OCI-LY7 (cell line): ENCODE data around the gene PDXDC1. TPM values are rescaled to one million over a fixed set of nuclear protein-coding genes. Genes with fewer than 3 reads are reported as not detected.

ENCODE experiments used
- BruUV-seq: library from RNA; stranded (reverse); fragments of 400-500 nt; replicated peaks from 2 replicates; lab custom pipeline; 2021; lab: Mats Ljungman, UMichigan
- CTCF ChIA-PET: fragments of 300-600 bp; sonication (Branson Sonifier 250); formaldehyde crosslinking; loops from one replicate; lab custom pipeline; 2022; ENCODE audit warnings: antibody characterized with exemption; ENCODE audit not compliant: unreplicated experiment; lab: Charles Lee
- POLR2A ChIA-PET: fragments of 300-600 bp; sonication (Branson Sonifier 250); formaldehyde crosslinking; loops from one replicate; lab custom pipeline; 2022; ENCODE audit warnings: antibody characterized with exemption; lab: Charles Lee
- DNase-seq: peaks from one replicate; pipeline ENCODE4 v3.0.0-alpha.2; 2015; ENCODE audit warnings: low spot score
- H2AFZ ChIP-seq: fragments of 200-600 bp; sonication (generic), shearing (Covaris generic); 2 replicates; pipeline ENCODE4 v1.6.1; 2014; ENCODE audit warnings: mild to moderate bottlenecking, antibody characterized with exemption, low read length, moderate library complexity
- H3K27ac ChIP-seq: fragments of 200-600 bp; sonication (generic); 2 replicates; pipeline ENCODE4 v1.5.1; 2014; ENCODE audit warnings: mixed run types, low read depth, mild to moderate bottlenecking, moderate library complexity, low read length, inconsistent platforms; ENCODE audit not compliant: poor library complexity, severe bottlenecking
- H3K36me3 ChIP-seq: fragments of 200-600 bp; sonication (generic); 2 replicates; pipeline ENCODE4 v1.6.1; 2014; ENCODE audit warnings: mild to moderate bottlenecking, antibody characterized with exemption, low read length, moderate library complexity, mixed read lengths; ENCODE audit not compliant: insufficient read depth
- H3K4me1 ChIP-seq: fragments of 200-600 bp; sonication (generic); 2 replicates; pipeline ENCODE4 v1.5.1; 2014; ENCODE audit warnings: mild to moderate bottlenecking, low read length; ENCODE audit not compliant: insufficient read depth, poor library complexity, severe bottlenecking
- H3K4me2 ChIP-seq: fragments of 200-600 bp; sonication (generic); 2 replicates; pipeline ENCODE4 v1.6.1; 2014; ENCODE audit warnings: mild to moderate bottlenecking, low read length
- H3K4me3 ChIP-seq: fragments of 200-600 bp; sonication (generic); 2 replicates; pipeline ENCODE4 v1.5.1; 2014; ENCODE audit warnings: mild to moderate bottlenecking, low read depth, low read length; ENCODE audit not compliant: poor library complexity, severe bottlenecking
- H3K79me2 ChIP-seq: fragments of 200-600 bp; sonication (generic); 2 replicates; pipeline ENCODE4 v1.6.1; 2016; ENCODE audit warnings: low read depth, mild to moderate bottlenecking, low read length, moderate library complexity, mixed read lengths; ENCODE audit not compliant: insufficient read depth
- H3K9me2 ChIP-seq: fragments of 200-600 bp; sonication (generic); 2 replicates; pipeline ENCODE4 v1.6.1; 2016; ENCODE audit warnings: mild to moderate bottlenecking, low read length, mixed read lengths; ENCODE audit not compliant: insufficient read depth
- H3K9me3 ChIP-seq: fragments of 200-600 bp; sonication (generic); 2 replicates; pipeline ENCODE4 v1.6.1; 2014; ENCODE audit warnings: mild to moderate bottlenecking, mixed run types, low read length, mixed read lengths
- H4K20me1 ChIP-seq: fragments of 200-600 bp; sonication (generic); 2 replicates; pipeline ENCODE4 v1.6.1; 2014; ENCODE audit warnings: mild to moderate bottlenecking, antibody characterized with exemption, low read length, moderate library complexity, mixed read lengths; ENCODE audit not compliant: insufficient read depth
- EZH2phosphoT487 ChIP-seq: fragments of 200-600 bp; sonication (generic); IDR thresholded peaks from 2 replicates; pipeline ENCODE4 v1.6.1; 2018; ENCODE audit warnings: low read depth, borderline replicate concordance, mild to moderate bottlenecking, mixed run types, antibody characterized with exemption, low read length, moderate library complexity, mixed read lengths
- intact Hi-C: fragments of 100-400 bp; cut with micrococcal nuclease; formaldehyde crosslinking; loops from one replicate; pipeline ENCODE4 v1.10.0; 2022; ENCODE audit not compliant: unreplicated experiment
- total RNA-seq, 2 experiments: library from RNA; depleted of rRNA in 1 of 2; stranded (reverse); fragments of >200 nt in 1 of 2; shearing (Covaris generic) in 1 of 2; gene quantifications; 2 replicates each; pipeline ENCODE4 v1.2.3, GENCODE V29; 2014 to 2022
- TF ChIP-seq, protein P1 (sequence below): fragments of 200-600 bp; sonication (generic); conservative IDR thresholded peaks from 2 replicates; pipeline ENCODE4 v1.5.1; 2014; ENCODE audit warnings: mild to moderate bottlenecking, antibody characterized with exemption, low read length, moderate library complexity, mixed read lengths

The PDXDC1 gene
- total RNA-seq, 2 experiments from 2014 or later: 43.0 to 83.3 TPM

DNA sequence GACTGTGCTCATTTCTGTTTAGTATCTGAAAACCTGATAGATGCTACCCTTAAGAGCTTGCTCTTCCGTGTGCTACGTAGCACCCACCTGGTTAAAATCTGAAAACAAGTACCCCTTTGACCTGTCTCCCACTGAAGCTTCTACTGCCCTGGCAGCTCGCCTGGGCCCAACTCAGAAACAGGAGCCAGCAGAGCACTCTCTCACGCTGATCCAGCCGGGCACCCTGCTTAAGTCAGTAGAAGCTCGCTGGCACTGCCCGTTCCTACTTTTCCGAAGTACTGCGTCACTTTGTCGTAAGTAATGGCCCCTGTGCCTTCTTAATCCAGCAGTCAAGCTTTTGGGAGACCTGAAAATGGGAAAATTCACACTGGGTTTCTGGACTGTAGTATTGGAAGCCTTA lies 62.2 kb downstream of the PDXDC1 start:
- Histone ChIP-seq H2AFZ (no peak overlapping the region), H4K20me1 (no peaks in the 10 kb centered on the region), H3K4me2 (no peak overlapping the region), H3K9me3 (no peaks in the 10 kb centered on the region), H3K4me3 (no peak overlapping the region), H3K4me1 (no peaks in the 10 kb centered on the region), H3K79me2 (no peaks in the 10 kb centered on the region), H3K36me3 (peaks cover 100% of the 10 kb centered on the region), H3K9me2 (no peaks in the 10 kb centered on the region), H3K27ac (no peak overlapping the region)
- TF ChIP-seq, protein P1, sequence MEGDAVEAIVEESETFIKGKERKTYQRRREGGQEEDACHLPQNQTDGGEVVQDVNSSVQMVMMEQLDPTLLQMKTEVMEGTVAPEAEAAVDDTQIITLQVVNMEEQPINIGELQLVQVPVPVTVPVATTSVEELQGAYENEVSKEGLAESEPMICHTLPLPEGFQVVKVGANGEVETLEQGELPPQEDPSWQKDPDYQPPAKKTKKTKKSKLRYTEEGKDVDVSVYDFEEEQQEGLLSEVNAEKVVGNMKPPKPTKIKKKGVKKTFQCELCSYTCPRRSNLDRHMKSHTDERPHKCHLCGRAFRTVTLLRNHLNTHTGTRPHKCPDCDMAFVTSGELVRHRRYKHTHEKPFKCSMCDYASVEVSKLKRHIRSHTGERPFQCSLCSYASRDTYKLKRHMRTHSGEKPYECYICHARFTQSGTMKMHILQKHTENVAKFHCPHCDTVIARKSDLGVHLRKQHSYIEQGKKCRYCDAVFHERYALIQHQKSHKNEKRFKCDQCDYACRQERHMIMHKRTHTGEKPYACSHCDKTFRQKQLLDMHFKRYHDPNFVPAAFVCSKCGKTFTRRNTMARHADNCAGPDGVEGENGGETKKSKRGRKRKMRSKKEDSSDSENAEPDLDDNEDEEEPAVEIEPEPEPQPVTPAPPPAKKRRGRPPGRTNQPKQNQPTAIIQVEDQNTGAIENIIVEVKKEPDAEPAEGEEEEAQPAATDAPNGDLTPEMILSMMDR: no peak
- no peak for TF ChIP-seq EZH2phosphoT487
- ChIA-PET POLR2A (no interaction called here), CTCF (no interaction called here)
- no peak for DNase-seq
- intact Hi-C loops: no loop called here
- BruUV-seq: no TSS peak

DNA sequence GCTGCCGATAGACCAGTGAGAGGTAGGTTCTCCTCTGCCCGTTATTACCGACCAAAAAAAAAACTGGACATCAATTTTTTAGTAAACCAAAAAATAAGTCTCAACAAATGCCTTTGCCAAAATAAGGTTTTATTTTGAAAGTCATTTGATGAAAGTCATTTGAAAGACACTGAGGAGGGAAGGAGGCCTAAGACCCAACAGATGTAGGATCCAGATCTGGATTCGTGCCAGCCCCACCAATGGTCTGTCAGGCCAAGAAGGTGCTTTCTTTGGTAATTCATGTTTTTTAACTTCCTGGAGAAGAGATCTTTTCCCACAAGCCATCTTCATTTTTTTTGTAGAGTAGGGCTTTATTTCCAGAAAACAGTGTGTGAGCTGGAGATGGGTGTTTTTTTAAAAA lies 62.9 kb downstream of the PDXDC1 start:
- intact Hi-C loops: no loop called here

DNA sequence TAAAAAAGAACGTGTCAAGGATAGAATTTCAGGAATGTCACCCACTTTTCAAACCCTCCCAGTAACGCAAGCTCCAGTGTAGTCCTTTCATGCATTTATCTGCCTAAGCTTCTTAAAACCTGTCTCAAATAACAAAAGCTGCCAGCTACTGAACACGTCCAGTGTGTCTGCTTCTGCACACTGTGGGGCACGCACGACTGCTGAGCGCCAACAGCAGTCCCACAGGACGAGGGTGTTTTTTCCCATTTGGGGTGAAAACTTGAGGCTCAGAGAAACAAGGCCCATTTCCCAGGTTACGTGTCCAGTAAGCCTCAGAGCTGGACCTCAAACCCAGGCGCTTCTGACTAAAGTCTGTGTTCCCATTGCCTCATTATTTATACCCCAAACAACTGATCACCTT lies 63.9 kb downstream of the PDXDC1 start:
- H3K9me2 ChIP-seq: no peaks in the 10 kb centered on the region
- H3K4me1 ChIP-seq: no peaks in the 10 kb centered on the region
- no peak for DNase-seq
- H3K79me2 ChIP-seq: no peaks in the 10 kb centered on the region
- BruUV-seq: no TSS peak
- no peak overlapping the region for H3K4me2 ChIP-seq
- no peak overlapping the region for H3K27ac ChIP-seq
- peaks cover 95% of the 10 kb centered on the region for H3K36me3 ChIP-seq
- H4K20me1 ChIP-seq: no peaks in the 10 kb centered on the region
- ChIA-PET CTCF (no interaction called here), POLR2A (no interaction called here)
- no peak overlapping the region for H2AFZ ChIP-seq
- no peak overlapping the region for H3K4me3 ChIP-seq
- TF ChIP-seq EZH2phosphoT487: no peak
- TF ChIP-seq, protein P1: no peak
- H3K9me3 ChIP-seq: no peaks in the 10 kb centered on the region
- intact Hi-C loops: no loop called here

More for the DNA sequence above, 62.9 kb downstream of the PDXDC1 start:
- ChIA-PET POLR2A (no interaction called here), CTCF (no interaction called here)
- H3K27ac ChIP-seq: no peak overlapping the region
- H3K4me1 ChIP-seq: no peaks in the 10 kb centered on the region
- no peak overlapping the region for H3K4me2 ChIP-seq
- BruUV-seq: TSS peak; percentile 69
- TF ChIP-seq, protein P1: no peak
- no peak for TF ChIP-seq EZH2phosphoT487
- H3K36me3 ChIP-seq: peaks cover 97% of the 10 kb centered on the region
- H3K79me2 ChIP-seq: no peaks in the 10 kb centered on the region
- H3K9me2 ChIP-seq: no peaks in the 10 kb centered on the region
- no peaks in the 10 kb centered on the region for H3K9me3 ChIP-seq
- H2AFZ ChIP-seq: no peak overlapping the region
- DNase-seq: no peak
- no peak overlapping the region for H3K4me3 ChIP-seq
- no peaks in the 10 kb centered on the region for H4K20me1 ChIP-seq
